ENCODE results near the gene FMO3. TPM values are rescaled to one million over a fixed set of nuclear protein-coding genes. Genes with fewer than 3 reads are reported as not detected.

Gene FMO3
- total RNA-seq (2014; rRNA removed; shearing (Covaris generic)): not detected in 2 replicates

DNA sequence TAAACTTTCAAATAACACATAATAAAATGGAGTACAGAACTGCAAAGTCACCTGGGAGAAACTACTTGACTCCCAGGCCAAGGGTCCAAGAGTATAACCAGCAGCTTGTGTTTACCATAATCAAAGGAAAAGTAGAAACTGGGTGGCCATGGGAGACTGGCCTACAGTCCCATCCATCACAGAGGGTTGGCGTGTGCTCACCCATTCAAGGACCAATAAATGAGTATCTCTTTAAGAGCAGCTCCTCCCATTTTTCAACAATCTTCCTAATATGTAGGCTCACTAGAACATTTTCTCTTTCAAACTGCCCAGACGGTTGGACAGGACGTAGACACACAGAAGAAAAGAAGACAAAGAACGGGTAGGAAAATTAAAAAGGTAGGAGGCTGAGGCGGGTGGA is at the start of gene FMO3:
Gene FMO3, plus strand, starts transcription at position 302 of the 400 bp plus-strand sequence. CDS start 1,754 bp downstream, outside the sequence.
- DNase-seq (ENCODE audit: low spot score): no peak

DNA sequence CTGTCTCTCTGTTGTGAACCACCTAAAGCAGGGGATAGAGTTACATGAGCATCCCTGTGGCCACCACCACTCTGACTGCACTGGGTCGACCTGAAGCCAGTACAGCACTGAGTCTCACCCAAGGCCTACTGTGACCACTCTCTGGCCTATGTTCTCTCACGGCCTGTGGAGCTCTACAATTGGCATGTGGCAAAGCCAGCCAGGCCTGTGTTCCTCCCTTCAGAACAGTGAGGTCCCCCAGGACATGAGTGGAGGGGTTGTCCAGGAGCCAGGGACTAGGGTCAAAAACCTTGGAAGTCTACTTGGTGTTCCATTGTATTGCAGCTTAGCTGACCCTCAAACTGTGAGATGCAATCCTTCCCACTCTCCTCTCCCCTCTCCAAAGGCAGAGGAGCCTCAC is 42.7 kb upstream of the FMO3 start:
- DNase-seq (ENCODE audit: low spot score): no peak

DNA sequence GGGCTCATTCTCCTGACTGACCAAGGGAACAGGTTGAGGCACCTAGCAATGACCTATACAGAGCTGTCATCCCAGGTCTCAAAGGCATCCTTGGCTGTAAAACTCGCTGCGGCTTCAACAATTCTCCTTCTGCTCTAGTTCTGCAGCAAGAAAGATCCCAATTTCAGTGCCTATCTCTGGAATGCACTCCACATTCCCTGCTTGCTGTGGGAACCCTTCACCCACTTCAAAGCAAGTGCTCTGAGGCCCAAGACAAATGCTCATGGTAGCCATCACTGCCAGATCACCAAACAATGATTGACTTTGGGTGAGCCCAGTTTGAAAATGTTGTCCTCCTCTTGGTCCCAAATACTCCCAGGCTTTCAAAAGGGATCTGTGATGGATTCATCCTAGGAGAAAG is 37.7 kb upstream of the FMO3 start:
- DNase-seq (ENCODE audit: low spot score): no peak

DNA sequence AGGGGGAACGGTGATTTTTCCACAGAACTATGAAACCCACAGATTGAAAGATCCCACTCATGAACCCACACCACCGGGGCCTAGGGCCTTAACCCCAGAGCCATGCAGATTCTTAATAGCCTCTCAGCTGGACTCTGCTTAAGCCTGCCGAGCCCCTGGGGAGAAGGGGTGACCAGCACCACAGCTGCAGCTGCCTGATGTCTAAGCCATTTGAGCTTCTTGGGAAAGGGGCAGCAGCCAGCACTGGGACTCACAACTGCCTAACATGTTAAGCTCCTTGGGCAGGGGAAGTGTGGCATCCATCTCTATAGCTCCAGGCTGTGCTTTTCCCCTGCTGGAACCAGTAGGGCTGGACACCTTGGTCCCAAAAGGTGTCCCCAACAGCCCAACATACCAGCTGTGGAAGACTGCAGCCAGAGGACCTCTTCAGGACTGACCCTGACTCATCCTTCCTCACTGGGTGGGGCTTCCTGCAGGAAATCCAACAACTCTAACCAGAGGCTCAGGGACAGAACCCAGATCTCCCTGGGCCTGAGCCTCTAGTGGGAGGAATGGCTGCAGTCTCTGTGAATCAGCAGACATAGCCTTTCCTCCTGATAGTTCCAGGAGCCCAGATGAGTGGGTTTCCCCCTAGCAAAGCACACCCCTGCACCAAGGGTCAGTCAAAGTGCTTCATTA is 34.6 kb upstream of the FMO3 start:
- DNase-seq (ENCODE audit: low spot score): no peak

DNA sequence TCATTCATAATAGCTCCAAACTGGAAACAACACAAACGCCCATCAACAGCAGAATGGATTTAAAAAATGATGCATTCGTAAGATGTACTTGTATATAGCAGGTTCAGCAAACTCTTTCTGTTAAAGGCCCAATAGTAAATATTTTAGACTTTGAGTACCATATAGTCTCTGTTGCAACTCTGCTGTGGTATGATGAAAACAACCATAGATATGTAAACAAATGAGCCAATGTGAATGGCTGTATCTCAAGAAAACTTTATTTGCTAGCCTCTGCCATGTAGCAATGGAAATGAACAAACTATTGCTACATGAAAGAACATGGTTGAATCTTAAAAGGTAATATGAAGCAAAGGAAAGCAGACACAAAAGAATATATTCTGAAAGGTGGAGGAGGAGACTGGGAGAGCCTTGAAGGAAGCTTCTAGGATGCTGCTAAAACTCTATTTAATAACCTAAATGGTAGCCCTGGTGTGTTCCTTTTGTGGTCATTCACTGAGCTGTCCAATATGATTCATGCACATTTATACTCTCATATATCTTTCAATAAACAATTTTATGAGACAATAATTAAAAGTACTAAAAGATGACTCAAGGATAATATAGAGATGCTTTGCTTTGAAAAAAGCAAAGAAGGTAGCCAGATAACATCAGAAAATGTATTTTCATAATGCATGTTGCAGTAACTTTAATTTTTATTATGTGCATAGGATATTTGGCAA is 29.1 kb upstream of the FMO3 start:
- DNase-seq (ENCODE audit: low spot score): no peak

DNA sequence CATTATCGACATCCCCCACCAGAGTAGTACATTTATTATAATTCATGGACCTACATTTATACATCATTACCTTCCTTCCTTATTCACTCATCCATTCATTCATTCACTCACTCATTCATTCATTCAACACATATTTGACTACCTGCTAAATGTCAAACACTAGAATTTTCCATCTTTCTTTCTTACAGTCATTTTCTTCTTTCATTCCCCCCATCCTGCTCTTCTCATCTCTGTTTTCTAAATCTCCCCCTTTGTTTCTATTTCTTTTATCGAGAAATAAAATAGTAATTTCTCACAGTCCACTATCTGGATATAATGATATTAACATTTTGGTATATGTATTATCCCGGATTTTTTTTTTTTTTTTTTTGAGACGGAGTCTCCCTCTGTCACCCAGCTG is 27.8 kb upstream of the FMO3 start:
- no peak for DNase-seq (ENCODE audit: low spot score)

DNA sequence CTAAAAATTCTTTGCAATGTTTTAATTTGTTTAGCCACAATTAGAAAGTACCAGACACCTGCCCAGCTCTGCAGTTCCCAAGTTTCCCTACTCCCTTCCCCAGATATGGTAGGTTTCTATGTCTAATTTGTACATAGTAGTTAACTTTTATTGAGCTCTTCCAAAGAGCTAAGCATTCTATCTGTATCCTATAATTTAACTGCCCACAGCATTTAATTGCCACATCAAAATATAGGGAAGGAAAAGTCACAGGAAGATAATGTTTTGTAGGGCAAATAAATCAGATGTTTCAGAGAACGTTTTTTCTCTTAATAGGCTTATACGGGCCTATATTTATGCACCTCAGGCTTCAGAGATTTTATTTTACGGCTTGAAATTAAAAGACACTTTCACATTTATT is 15.7 kb upstream of the FMO3 start:
- no peak for DNase-seq (ENCODE audit: low spot score)

DNA sequence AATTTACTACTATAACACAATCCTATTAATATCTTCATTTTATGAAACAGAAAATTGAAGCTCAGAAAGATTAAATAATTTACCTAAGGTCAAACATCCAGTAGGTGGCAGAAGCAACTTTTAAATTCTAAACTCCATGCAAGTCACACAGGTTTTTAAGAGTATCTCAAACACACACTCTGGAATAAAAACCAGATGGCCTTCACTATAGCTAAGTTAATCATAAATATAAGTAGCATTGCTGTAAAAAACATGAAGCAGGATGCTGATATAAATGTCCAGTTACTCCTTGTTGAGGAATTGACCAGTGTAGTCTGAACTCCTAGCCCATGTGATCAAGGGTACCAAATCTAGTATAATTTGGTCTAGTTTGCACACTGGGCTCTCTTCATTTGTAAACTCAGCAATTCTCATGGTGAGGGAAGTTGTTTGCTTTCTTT is 9.4 kb upstream of the FMO3 start:
- peak; percentile 2 for DNase-seq (ENCODE audit: low spot score)

DNA sequence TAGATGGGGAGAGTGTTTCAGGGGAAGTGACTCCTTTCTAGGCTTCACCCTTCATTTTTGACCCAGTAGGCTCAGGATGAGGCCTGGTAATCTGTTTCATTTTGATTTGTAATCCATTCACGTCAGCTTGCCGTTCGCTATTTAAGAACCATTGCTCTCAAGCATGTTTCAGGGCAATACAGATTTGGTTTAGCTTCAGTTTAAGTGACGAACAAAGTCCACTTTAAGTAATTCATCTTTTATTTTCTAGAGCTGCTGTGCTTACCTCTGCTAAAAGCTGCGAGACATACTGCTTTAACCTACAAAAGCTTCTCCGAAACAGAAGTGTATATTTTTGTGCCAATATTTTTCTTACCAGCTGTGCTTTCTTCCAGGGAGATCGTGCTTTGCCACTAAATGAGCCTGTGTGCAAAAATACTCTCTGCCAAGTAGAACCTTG is 8.9 kb upstream of the FMO3 start:
- DNase-seq (ENCODE audit: low spot score): no peak

DNA sequence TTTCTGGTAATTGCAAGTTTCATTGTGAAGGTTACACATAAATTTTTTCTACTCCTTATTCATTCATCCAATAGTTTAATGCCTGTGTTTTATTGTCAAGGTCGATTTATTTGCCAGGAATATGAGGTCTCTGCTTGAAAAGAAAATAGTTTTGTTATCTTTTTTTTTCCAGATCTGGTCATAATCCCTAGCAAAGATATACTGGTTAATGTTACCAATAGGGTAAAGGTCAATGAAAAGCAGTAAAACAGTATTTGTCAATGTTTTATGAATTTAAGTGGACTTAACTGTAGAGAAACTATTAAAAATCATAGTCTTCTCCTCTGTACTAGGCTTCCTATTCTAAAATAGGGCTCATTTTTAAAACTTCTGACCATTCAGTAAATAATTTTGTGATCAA is 8.1 kb upstream of the FMO3 start:
- DNase-seq (ENCODE audit: low spot score): no peak

DNA sequence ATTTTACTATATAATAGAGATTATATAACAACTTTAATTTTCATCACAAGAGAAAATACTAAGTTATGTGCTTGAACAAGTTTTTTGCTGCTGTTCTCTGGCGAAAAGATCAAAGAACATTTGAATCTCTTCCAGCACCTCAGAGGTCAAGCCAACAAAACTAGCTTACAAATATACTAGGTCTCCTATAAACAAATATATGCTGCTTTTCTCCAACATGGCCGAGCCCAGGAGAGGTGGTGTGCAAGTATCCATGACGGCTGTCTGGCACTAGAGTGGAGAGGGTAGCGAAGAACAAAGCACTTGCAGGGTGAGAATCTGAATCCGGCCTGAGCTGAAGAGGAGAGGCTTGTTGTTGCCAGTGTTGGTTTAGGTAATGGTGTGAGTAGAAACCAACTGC is 7.5 kb upstream of the FMO3 start:
- no peak for DNase-seq (ENCODE audit: low spot score)

DNA sequence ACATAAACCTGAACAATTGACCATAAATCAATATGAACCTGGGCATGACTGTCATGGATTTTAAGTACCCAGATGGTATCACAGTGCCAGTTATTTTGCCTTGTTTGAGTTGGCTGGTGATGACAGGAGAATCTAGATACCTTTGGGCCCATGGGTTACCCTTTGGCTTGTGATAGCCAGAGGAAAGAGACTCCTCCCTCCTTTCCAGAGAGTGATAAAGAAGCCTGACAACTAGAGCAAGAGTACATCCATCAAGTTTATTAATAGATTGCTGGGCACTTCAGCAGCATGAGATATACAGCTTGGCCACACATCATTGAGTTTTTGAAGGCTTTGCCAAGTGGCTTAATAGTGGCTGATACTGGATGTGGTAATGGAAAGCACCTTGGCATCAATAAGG is 6.6 kb upstream of the FMO3 start:
- no peak for DNase-seq (ENCODE audit: low spot score)

DNA sequence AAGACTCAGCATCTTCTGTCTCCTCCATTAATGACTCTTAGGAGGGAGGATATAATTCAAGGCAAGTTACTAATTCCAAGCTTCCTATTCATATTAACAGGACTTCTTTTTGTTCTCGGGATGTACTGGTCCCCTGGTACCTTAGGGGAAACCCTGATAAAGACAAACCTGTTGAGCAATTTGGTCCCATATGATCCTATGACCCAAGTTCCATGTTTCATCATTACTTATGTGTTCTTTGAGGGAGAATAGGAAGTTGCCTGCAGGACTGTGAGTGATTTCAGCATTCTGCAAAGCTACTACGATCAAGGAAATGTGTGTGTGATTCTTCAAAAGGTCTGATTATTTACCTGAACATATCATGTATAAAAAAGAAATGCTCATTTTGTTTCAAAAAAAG is 5.8 kb upstream of the FMO3 start:
- DNase-seq (ENCODE audit: low spot score): no peak

DNA sequence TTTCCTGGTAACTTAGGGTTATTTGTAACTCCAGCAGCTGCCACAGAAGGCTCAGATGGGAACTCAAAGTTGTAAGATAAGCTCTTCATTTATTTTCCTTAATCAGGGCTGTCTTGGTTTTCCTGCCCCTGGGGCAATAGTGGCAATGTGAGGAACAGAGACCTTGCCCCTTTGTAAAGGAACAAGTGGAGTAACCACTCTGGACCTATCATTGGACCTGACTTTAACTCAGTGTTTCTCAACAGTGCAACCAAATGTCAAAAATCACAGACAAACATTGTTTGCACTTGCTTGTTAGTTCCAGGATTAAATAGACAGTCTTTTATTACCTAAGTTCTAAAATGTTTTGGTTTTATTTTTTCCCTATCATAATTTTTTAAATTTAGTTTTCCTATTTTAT is 2.8 kb upstream of the FMO3 start:
- no peak for DNase-seq (ENCODE audit: low spot score)

DNA sequence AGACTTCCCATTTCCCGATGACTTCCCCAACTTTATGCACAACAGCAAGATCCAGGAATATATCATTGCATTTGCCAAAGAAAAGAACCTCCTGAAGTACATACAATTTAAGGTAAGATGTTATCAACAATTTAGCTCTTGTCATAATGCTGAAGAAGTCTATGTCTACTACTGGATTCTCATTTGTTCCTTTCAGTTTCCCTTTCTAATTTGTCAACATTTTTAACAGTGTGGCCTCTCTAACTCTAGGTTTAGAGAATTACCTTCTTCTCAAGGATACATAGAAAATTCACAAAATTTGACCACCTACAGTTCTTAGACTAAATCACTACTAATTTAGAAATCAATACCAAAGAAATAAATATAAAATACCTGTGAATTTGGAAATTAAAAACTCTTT is 13.2 kb downstream of the FMO3 start:
- DNase-seq (ENCODE audit: low spot score): no peak

DNA sequence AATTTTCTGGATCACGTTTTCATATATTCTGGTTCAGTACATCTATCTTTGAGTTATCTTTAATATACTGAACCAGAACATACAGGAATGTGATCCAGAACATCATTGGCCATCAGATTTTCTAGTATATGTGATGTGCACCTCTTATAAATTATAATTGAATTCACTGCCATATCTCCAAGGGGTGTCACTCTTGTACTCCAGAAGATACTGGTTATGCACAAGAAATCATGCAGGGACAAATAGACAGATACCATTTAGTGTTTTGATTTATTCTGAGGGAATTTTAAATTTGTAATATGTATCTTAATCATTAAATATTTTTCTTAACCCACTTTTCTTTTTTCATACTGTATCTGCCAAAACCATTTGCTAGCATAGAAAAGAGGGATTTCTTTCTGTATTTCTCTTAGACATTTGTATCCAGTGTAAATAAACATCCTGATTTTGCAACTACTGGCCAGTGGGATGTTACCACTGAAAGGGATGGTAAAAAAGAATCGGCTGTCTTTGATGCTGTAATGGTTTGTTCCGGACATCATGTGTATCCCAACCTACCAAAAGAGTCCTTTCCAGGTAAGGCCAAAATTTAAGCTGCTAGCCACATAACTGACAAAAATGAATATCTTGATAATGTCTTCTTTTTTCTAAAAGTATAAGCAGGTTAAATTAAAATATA is 16.7 kb downstream of the FMO3 start:
- no peak for DNase-seq (ENCODE audit: low spot score)

DNA sequence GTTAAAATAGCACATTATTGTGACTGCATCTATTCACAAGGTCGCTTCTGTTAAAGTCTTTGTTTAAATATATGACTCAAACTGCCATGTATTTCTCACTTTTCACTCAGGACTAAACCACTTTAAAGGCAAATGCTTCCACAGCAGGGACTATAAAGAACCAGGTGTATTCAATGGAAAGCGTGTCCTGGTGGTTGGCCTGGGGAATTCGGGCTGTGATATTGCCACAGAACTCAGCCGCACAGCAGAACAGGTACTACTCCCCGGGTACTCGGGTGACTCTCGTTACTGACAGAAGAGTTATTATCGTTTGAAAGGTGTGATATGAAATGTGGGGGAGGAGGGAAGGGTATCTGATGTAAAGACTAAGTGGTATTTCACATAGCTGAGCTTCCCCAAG is 17.3 kb downstream of the FMO3 start:
- DNase-seq (ENCODE audit: low spot score): no peak

DNA sequence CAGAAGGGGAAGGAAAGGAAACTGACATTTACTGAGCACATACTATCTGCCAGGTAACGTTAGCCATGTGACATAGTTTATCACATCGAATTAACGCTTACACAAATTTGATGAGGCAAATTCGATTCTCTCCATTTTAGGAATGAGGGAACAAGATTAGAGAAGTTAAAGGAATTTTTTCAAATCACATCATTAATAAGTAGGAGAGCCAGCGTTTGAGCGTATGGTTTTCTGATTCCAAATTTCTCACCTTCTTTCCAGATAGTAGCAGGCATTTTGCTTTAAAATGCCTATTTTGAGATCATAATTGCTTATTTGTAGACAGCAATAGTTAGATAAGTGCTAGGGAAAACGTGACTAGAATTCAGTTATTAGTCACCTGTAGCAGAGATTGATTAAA is 19.3 kb downstream of the FMO3 start:
- DNase-seq (ENCODE audit: low spot score): no peak

DNA sequence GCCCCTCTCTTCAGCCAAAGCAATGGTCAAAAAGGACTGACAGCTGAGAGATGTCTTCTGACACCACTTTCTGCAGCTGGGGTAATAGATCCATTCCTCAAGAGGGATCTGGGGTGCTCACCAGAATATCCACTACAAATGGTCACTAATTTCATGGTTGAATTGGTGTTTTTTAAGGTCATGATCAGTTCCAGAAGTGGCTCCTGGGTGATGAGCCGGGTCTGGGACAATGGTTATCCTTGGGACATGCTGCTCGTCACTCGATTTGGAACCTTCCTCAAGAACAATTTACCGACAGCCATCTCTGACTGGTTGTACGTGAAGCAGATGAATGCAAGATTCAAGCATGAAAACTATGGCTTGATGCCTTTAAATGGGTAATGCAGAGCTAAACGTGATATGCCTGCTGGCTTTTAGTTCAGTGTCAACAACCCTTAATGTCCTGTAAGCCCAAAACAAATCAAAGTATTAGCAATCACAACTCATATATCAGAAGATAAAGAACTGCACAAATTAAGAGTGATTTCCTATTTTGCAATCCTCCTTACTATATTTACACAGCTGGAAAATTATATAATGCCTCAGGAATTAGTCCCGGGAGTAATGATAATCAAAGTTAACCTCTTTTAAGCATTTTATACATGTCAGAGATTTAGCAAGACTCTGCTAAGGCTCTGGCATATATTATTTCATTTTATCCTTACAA is 20.1 kb downstream of the FMO3 start:
- DNase-seq (ENCODE audit: low spot score): no peak

DNA sequence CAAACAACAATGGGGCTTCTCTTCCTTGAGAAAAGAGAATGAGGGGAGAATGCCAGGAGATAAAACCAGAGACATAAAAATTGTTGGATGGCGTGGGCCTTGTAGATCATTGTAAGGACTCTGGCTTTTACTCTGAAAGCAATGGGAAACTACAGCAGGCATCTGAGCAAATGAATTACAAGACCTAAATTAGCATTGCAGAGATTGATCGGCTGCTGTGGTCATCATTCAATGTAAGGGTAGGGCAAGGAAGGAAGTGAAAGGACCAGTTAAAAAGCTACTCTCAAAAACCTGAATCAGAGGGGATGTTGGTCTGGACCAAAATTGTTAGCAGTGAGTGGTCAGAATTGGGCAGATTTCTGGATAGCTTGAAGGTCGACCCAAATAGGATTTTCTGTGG is 21.4 kb downstream of the FMO3 start:
- no peak for DNase-seq (ENCODE audit: low spot score)

DNA sequence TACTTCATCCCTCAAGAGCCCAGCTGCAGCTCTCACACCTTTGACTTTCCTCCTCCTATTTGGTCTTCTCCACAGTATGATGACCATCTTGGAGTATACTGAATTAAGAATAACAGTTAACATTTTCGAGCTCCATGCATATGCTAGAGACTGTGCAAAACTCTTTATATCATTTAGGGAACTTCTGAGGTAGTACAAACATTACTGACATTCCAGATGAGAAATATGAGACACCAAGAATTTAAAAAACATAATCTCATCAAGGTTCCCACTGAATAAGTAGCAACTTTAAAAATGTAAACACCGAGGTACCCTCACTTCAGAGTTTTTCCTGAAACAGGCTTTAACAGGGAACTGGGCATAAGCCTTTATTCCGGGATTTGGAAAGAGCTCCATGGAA is 22.7 kb downstream of the FMO3 start:
- no peak for DNase-seq (ENCODE audit: low spot score)

DNA sequence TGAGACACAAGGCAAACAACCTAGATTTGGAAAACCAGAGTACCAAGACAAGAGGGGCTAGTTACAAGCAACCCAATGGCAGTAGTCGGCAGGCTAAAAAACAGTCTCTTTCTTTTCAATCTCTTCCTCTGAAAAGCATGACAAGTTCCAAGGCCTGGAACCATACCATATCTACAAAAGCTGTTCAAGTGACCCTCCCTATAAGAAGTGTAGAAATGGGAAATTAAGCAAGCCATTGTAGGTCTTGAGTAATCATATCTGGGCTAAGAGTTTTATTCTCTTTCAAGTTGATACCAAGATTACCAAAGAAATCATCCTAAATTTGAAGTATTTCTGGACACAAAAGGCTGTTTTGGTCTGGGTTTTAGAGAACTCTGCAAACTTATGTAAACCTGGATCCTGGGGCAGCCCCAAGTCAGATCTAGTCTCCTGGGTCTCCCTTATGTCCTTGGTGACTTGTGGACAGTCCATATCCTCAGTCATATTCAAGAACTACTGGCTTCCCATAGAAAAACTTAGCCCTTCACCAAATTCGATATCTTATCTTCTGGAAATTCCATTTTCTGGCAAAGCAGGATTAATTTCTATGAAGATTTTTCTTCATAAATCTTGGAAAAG is 24.7 kb downstream of the FMO3 start:
- no peak for DNase-seq (ENCODE audit: low spot score)
